GM21786 (cell line): ENCODE results near the gene SPPL2C.
A peak's percentile ranks its signal among the peaks of the same experiment; 100 is the strongest.

Source experiments
- ATAC-seq: cut with Tn5 transposase; IDR thresholded peaks from one replicate; pipeline ENCODE4 v1.9.1; 2021; ENCODE audit not compliant: unreplicated experiment

The SPPL2C gene

DNA sequence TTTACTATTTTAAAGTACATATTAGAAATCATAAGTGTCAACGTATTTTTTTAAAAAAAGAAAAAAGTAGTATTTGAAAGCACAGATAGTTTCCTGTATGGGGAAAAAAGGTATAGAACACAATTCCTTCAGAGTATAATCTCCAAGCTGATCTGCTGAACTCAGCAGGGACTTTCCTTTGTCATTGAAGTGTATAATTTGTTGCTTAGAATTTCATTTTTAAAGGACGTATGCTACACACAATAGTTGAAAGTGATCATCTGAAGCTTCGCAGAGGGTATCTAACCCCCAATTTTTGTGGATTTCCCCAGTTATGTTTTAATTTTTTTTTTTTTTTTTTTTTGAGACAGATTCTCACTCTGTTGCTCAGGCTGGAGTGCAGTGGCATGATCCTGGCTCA lies 29.5 kb downstream of the SPPL2C start:
- ATAC-seq = no peak

DNA sequence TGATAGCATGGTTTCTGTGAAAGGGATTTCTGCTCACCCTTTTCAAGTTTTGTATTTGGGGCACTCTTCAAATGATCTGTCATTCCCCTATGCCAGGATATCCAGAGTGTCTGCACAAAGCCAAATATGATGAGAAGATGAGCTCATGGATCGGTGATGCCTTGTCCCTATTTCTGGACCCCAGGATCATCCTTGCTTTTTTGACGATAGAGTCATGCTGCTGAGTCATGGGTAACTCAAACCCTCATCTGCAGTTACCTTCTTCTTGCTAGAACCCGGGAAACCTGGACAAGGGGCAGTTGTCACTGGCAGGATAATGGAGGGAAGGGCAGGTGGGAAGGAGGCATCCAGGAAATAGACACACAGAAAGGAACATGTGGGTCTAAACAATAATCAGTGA lies 31.9 kb downstream of the SPPL2C start:
- ATAC-seq = no peak

DNA sequence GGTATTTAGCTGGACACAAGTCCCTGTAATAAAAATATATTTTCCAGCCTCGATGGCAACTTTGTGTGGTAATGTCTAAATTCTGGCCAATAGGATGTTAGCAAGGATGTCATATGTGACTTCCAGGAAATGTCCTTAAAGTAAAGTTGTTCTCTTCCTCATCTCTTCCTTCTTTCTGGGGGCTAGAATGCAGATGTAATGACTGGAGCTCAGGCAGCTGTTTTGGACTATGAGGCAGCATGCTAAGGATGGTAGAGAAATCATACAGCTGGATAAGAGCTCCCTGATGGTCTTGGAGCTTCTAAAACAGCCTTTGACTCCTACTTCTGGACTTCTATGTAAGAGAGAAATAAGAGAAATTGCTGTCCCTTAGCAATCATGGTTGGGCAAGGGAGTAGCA lies 32.8 kb downstream of the SPPL2C start:
- ATAC-seq = no peak

DNA sequence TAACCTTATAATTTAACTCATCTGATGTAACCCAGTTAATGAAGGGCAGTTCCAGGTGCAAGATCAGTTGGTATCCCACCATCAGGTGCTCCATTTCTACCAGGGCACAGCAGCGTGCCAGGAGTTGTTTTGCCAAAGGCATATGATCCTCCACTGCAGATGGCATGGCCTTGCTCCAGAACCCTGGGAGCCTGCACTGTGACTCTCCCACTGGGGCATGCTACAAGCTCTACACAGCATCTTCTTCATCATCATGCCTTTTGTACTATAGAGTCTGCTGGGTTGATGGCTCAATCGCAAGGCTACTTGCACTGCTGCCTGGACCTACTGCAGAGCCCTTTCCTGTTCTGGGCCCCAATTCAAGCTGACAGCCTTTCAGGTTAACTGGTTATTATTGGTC lies 38.4 kb downstream of the SPPL2C start:
- ATAC-seq = no peak

DNA sequence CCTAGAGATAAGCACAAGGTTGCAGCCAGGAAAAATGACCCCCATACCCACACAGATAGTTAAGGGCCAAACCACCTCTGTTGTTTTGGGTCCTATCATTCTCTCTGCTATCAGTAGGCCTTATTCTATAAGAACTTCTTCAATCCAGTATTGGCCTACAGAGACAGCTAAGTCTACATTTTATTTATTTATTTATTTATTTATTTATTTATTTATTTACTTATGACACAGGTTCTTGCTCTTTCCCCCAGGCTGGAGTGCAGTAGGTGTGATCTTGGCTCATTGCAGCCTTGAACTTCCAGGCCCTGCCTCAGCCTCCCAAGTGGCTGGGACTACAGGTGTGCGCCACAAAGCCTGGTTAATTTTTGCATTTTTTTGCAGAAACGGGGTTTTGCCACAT lies 42.2 kb downstream of the SPPL2C start:
- no peak for ATAC-seq

DNA sequence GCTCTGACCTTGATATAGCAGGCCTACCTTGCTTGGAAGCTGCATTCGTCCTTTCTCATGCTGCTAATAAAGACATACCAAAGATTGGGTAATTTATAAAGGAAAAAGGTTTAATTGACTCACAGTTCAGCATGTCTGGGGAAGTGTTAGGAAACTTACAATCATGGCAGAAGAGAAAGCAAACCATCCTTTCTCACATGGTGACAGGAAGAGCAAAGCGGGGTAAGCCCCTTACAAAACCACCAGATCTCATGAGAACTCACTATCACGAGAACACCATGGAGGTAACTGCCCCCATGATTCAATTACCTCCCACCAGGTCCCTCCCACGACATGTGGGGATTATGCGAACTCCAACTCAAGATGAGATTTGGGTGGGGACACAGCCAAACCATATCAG lies 43.7 kb downstream of the SPPL2C start:
- ATAC-seq = no peak

DNA sequence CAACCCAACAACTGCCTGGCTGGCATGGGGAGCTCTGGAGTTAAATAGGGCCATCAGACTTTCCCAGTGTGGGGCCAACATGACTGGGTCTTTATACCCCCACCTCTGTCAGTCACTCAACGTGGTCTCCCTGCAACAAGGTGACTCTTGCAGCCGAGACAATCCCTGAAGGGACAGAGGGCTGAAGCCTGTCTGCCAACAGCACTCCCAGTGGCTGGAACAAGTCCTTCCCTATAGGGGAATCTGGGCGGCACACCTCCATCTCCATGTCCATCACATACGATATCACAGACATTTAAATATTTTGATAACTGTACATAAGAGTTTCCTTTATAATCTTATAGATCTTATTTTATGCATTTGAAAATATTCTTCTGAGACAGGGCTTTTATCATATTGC lies 44.9 kb downstream of the SPPL2C start:
- no peak for ATAC-seq

DNA sequence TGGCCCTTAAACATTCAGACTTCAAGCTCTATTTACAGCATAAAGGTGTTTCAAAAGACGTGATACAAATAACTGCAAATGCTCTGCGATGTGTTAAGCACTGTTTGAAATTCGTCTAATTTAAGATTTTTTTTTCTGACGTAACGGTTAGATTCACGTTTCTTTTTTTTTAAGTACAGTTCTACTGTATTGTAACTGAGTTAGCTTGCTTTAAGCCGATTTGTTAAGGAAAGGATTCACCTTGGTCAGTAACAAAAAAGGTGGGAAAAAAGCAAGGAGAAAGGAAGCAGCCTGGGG lies 49.0 kb downstream of the SPPL2C start:
- no peak for ATAC-seq

DNA sequence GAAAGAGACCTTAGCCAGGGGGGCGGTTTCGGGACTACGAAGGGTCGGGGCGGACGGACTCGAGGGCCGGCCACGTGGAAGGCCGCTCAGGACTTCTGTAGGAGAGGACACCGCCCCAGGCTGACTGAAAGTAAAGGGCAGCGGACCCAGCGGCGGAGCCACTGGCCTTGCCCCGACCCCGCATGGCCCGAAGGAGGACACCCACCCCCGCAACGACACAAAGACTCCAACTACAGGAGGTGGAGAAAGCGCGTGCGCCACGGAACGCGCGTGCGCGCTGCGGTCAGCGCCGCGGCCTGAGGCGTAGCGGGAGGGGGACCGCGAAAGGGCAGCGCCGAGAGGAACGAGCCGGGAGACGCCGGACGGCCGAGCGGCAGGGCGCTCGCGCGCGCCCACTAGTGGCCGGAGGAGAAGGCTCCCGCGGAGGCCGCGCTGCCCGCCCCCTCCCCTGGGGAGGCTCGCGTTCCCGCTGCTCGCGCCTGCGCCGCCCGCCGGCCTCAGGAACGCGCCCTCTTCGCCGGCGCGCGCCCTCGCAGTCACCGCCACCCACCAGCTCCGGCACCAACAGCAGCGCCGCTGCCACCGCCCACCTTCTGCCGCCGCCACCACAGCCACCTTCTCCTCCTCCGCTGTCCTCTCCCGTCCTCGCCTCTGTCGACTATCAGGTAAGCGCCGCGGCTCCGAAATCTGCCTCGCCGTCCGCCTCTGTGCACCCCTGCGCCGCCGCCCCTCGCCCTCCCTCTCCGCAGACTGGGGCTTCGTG lies 49.5 kb downstream of the SPPL2C start, which contains the start of gene MAPT:
MAPT (plus strand) TSS at position 533 of the 763 bp plus-strand sequence. CDS start 67,784 bp downstream, outside the sequence.
- peak; percentile 65 for ATAC-seq

DNA sequence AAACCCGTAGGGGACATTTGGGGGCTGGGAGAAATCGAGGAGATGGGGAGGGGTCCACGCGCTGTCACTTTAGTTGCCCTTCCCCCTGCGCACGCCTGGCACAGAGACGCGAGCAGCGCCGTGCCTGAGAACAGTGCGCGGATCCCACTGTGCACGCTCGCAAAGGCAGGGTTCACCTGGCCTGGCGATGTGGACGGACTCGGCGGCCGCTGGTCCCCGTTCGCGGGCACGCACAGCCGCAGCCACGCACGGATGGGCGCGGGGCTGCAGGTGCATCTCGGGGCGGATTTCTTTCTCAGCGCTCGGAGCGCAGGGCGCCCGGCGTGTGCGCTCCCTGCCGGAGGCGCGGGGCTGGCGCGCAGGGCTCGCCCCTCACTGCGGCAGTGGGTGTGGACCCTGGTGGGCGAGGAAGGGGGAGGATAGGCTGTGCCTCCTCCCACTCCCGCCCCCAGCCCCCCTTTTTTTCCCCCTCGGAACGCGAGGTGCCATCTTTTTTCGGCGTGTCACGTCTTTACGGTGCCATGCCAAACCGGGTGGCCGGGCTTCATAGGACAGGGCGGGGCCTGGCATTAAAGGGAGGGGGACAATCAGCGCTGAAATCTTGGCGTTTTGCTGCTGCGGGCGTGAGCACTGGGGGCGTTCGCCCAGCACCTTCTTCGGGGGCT lies 50.8 kb downstream of the SPPL2C start:
- no peak for ATAC-seq

DNA sequence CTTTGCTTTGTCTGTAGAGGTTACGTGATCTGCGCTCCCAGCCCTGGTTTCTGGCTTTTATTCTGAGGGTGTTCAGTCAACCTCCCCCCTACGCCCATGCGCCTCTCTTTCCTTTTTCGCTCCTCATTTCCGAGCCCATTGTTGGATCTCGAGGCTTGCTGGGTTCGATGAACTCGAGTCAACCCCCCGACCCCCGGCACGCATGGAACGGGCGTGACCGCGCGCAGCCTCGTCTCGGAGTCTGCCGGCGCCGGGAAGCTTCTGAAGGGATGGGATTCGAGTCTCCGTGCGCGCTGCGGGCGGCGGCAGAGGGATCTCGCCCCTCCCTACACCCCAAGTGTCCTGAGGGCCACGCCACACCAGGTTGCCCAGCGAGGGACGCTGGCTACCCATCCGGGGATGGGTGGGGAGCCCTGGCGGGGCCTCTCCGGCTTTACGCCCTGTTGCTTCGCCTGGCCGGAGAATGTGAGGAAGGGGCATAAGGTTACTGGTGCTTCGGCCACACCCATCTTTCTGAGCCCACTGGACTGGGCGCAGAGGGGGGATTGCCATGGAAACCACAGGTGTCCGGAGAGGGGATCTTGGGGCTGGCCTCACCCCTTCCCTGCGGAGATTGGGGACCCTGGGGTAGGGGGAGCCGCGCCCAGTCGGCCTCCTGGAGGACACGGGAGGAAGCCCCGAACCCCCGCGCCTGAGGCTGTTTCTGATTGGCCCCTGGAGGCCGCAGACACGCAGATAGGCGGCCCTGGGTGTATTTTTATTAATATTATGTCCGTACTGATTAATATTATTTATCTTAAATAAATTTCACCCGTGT lies 51.5 kb downstream of the SPPL2C start:
- no peak for ATAC-seq
